ENCODE results near the gene PTPRM. TPM values are rescaled to one million over a fixed set of nuclear protein-coding genes. Genes with fewer than 3 reads are reported as not detected.

PTPRM gene
- polyA plus RNA-seq, 1 donor (not counting 4 experiments of a cell fraction or from before 2014, with no cell fraction given), result 54.5 TPM

DNA sequence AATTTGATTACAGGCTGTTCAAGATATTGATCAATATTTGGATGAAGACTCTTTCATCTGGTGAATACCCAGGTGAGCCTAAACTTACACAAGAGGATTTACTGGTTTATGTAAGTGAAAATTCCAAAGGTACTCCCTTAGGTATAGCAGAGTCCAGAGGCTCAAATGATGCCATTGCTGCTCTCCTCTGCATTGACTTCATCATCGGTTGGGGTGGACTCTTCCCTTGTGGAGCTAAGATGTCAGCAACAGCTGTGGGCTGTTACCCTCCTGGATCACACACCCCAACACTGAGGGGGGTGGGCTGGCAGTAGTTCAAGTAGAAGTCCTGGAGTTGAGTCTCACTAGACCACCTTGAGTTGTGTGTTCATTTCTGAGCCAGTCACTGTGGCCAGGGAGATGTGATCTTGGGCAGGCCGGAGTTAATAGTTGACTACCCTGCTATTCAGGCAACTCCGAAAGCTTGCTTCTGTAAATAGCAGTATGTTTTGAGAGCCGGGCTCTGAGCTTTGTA lies 236.9 kb downstream of the PTPRM start:
- no peaks in the 10 kb centered on the region for H3K9me3 ChIP-seq (ENCODE audit: control insufficient read depth, low read depth, low read length)
- no peak overlapping the region for H3K9ac ChIP-seq (ENCODE audit: control insufficient read depth, extremely low read depth, insufficient read depth, low read length)
- H3K36me3 ChIP-seq (ENCODE audit: control insufficient read depth in 2 of 2, extremely low read depth in 1 of 2, insufficient read depth in 2 of 2, low read length in 2 of 2), result no peaks in the 10 kb centered on the region
- H3K27ac ChIP-seq (ENCODE audit: control insufficient read depth, insufficient read depth, low read length), result no peak overlapping the region
- H3K9me1 ChIP-seq (ENCODE audit: control insufficient read depth, extremely low read depth, insufficient read depth, low read length), result no peaks in the 10 kb centered on the region
- no peaks in the 10 kb centered on the region for H3K4me1 ChIP-seq (ENCODE audit: control insufficient read depth, extremely low read depth, insufficient read depth, low read length)
- TF ChIP-seq, protein P1, sequence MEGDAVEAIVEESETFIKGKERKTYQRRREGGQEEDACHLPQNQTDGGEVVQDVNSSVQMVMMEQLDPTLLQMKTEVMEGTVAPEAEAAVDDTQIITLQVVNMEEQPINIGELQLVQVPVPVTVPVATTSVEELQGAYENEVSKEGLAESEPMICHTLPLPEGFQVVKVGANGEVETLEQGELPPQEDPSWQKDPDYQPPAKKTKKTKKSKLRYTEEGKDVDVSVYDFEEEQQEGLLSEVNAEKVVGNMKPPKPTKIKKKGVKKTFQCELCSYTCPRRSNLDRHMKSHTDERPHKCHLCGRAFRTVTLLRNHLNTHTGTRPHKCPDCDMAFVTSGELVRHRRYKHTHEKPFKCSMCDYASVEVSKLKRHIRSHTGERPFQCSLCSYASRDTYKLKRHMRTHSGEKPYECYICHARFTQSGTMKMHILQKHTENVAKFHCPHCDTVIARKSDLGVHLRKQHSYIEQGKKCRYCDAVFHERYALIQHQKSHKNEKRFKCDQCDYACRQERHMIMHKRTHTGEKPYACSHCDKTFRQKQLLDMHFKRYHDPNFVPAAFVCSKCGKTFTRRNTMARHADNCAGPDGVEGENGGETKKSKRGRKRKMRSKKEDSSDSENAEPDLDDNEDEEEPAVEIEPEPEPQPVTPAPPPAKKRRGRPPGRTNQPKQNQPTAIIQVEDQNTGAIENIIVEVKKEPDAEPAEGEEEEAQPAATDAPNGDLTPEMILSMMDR (optimal IDR thresholded peaks at IDR 0.05 in 1 of 3, IDR thresholded peaks at IDR 0.05 in 1 of 3, conservative IDR thresholded peaks at IDR 0.05 in 1 of 3; ENCODE audit: extremely low read depth in 1 of 3, insufficient read depth in 2 of 3, low read length in 3 of 3), result no peak
- no peak for TF ChIP-seq EZH2 (IDR thresholded peaks at IDR 0.05; ENCODE audit: low read length)
- no peak overlapping the region for H3K4me2 ChIP-seq (ENCODE audit: control insufficient read depth, extremely low read depth, insufficient read depth, low read depth, low read length)
- H3K4me3 ChIP-seq (ENCODE audit: control insufficient read depth in 2 of 3, extremely low read depth in 1 of 3, insufficient read depth in 2 of 3, low read depth in 1 of 3, low read length in 3 of 3), result no peak overlapping the region
- H4K20me1 ChIP-seq (ENCODE audit: control insufficient read depth, extremely low read depth, insufficient read depth, low read length), result no peaks in the 10 kb centered on the region
- H3K79me2 ChIP-seq (ENCODE audit: control insufficient read depth, insufficient read depth, low read length), result no peaks in the 10 kb centered on the region
- dilution Hi-C loops (cut with MboI; ENCODE audit: extremely low pct_ligation_motif_present, low sequenced_read_pairs), result no loop called here
- no peak for DNase-seq (ENCODE audit: low read depth, low spot score)
- FAIRE-seq, result no peak
- H3K27me3 ChIP-seq (ENCODE audit: control insufficient read depth, extremely low read depth, insufficient read depth, low read length), result no peaks in the 10 kb centered on the region
- no peak overlapping the region for H2AFZ ChIP-seq (ENCODE audit: control insufficient read depth, low read length)

DNA sequence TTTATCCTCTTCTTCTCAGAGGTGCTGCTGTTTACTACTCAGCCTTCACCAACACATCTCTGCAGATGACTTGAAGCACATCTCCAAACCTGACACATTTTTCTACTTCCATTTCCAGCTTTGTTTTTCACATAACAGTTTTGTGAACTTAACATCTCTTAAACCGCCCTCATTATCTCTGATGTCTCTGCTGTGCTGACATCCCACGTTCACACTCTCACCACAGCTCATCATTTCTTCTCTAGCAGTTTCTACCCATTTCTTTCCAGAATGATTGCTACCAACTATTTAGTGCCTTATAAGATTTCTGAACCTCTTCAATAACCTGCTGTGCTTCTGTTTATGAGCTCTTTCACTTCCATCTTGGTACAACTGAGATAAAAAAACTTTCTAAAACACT lies 238.0 kb downstream of the PTPRM start:
- no peaks in the 10 kb centered on the region for H3K79me2 ChIP-seq (ENCODE audit: control insufficient read depth, insufficient read depth, low read length)
- dilution Hi-C loops (cut with MboI; ENCODE audit: extremely low pct_ligation_motif_present, low sequenced_read_pairs), result no loop called here
- no peak overlapping the region for H2AFZ ChIP-seq (ENCODE audit: control insufficient read depth, low read length)
- FAIRE-seq (no peak), DNase-seq (ENCODE audit: low read depth, low spot score) (no peak)
- no peaks in the 10 kb centered on the region for H3K9me3 ChIP-seq (ENCODE audit: control insufficient read depth, low read depth, low read length)
- no peaks in the 10 kb centered on the region for H3K4me1 ChIP-seq (ENCODE audit: control insufficient read depth, extremely low read depth, insufficient read depth, low read length)
- no peaks in the 10 kb centered on the region for H4K20me1 ChIP-seq (ENCODE audit: control insufficient read depth, extremely low read depth, insufficient read depth, low read length)
- no peaks in the 10 kb centered on the region for H3K36me3 ChIP-seq (ENCODE audit: control insufficient read depth in 2 of 2, extremely low read depth in 1 of 2, insufficient read depth in 2 of 2, low read length in 2 of 2)
- TF ChIP-seq, protein P1 (optimal IDR thresholded peaks at IDR 0.05 in 1 of 3, IDR thresholded peaks at IDR 0.05 in 1 of 3, conservative IDR thresholded peaks at IDR 0.05 in 1 of 3; ENCODE audit: extremely low read depth in 1 of 3, insufficient read depth in 2 of 3, low read length in 3 of 3), result no peak
- no peak for TF ChIP-seq EZH2 (IDR thresholded peaks at IDR 0.05; ENCODE audit: low read length)
- H3K9ac ChIP-seq (ENCODE audit: control insufficient read depth, extremely low read depth, insufficient read depth, low read length), result no peak overlapping the region
- H3K27me3 ChIP-seq (ENCODE audit: control insufficient read depth, extremely low read depth, insufficient read depth, low read length), result no peaks in the 10 kb centered on the region
- no peak overlapping the region for H3K4me2 ChIP-seq (ENCODE audit: control insufficient read depth, extremely low read depth, insufficient read depth, low read depth, low read length)
- H3K9me1 ChIP-seq (ENCODE audit: control insufficient read depth, extremely low read depth, insufficient read depth, low read length), result no peaks in the 10 kb centered on the region
- H3K27ac ChIP-seq (ENCODE audit: control insufficient read depth, insufficient read depth, low read length), result no peak overlapping the region
- H3K4me3 ChIP-seq (ENCODE audit: control insufficient read depth in 2 of 3, extremely low read depth in 1 of 3, insufficient read depth in 2 of 3, low read depth in 1 of 3, low read length in 3 of 3), result no peak overlapping the region
